Testis (tissue), 3 donors: Measurements from ENCODE around the gene PSAP. TPM values are rescaled to one million over a fixed set of nuclear protein-coding genes. Genes with fewer than 3 reads are reported as not detected.

Experiments
- DNase-seq: peaks from one replicate; pipeline ENCODE4 v3.0.0-alpha.2; 2019
- H3K27ac ChIP-seq, 2 donors: fragments of 200-600 bp; sonication (generic); one replicate each; pipeline ENCODE4 v1.5.1; 2019
- H3K27me3 ChIP-seq: fragments of 200-600 bp; sonication (generic); one replicate; pipeline ENCODE4 v1.5.1; 2019
- H3K36me3 ChIP-seq: fragments of 200-600 bp; sonication (generic); one replicate; pipeline ENCODE4 v1.5.1; 2017; ENCODE audit warnings: low read depth; ENCODE audit errors: missing control alignments
- H3K4me1 ChIP-seq: fragments of 200-600 bp; sonication (generic); one replicate; pipeline ENCODE4 v1.5.1; 2019
- H3K4me3 ChIP-seq, 2 donors: fragments of 200-600 bp; sonication (generic); one replicate each; pipeline ENCODE4 v1.5.1; 2017 to 2019
- H3K9me3 ChIP-seq: fragments of 200-600 bp; sonication (generic); one replicate; pipeline ENCODE4 v1.5.1; 2017
- POLR2A ChIP-seq: fragments of 450-650 bp; IDR thresholded peaks from one replicate; pipeline ENCODE4 v1.6.1; 2017; ENCODE audit warnings: antibody characterized with exemption, mild to moderate bottlenecking, moderate library complexity
- WGBS, 2 donors: methylation state at CpG; one replicate each; pipeline ENCODE4 v1.1.5; 2018; 5-methylcytosine and 5-hydroxymethylcytosine counted together
- intact Hi-C: fragments of 100-400 bp; cut with DNase I; formaldehyde crosslinking; loops from one replicate; pipeline ENCODE4 v1.15.1; 2023; ENCODE audit warnings: low total_unique reads
- polyA plus RNA-seq: library from polyadenylated mRNA; stranded (reverse); fragments of 350-450 nt; fragmentation: Illumina TruSeq; extraction: RNeasy Lipid Tissue Mini Kit (QIAGEN cat#74804); gene quantifications from one replicate; pipeline ENCODE4 v1.2.3, GENCODE V29; 2014; ENCODE audit warnings: low read depth, low replicate concordance; ENCODE audit not compliant: insufficient read depth
- total RNA-seq, 2 donors: library from RNA; depleted of rRNA; stranded (reverse); fragments of >200 nt; gene quantifications; one replicate each; pipeline ENCODE4 v1.2.3, GENCODE V29; 2016
- TF ChIP-seq, protein P1 (sequence below), 3 experiments: fragments of 450-650 bp in 2 of 3; fragments of 200-600 bp in 1 of 3; sonication (generic) in 1 of 3; IDR thresholded peaks; one replicate each; pipeline ENCODE4 v1.5.1; 2016 to 2019; ENCODE audit warnings: antibody characterized with exemption in 3 of 3, mild to moderate bottlenecking in 2 of 3, moderate library complexity in 1 of 3

The PSAP gene
- total and polyA plus RNA-seq, 3 donors from 2014 or later, result 1,011 to 1,399 (median 1,346) TPM

DNA sequence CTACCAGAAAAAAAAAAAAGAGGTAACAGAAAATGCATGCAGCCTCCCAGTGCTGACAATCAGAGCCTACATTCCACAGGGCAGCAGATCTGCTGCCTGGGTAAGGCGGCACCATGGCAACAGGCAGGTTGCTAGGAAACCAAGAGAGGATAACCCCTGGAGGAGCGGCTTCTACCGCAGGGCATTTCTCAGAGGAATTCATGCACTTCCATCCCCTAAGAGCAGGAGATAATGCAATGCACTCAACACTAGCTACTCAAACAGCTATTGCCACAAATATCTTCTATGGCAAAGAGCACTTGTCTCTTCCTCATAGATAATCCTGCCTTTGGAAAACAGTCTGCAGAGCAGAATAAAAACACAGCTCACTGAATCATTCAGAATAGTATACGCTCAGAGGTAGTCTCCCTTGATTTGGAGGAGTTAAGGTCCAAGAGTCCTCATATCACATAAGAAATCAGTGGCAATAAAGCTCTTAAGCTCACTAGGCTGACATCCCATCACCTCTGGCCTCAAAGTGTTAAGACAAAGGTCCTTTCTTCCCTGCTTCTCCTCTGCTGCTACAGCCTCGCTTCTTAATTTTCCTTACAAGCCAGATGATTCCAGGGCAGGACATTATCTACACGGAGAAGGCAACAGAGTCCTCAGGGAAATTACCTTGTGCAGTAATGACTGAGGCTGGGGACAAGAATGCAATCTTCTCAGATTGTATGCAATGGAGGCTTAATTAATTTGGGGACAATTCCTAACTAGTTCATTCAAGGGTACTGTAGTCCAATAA lies 10.7 kb downstream of the PSAP start:
- WGBS, 2 donors, result 39 to 58% methylated on average over 6 of the region's 6 CpGs
- Histone ChIP-seq H3K9me3 (no peaks in the 10 kb centered on the region), H3K36me3 (no peaks in the 10 kb centered on the region), H3K27ac (no peak overlapping the region), H3K4me3 (no peak overlapping the region), H3K27me3 (no peaks in the 10 kb centered on the region), H3K4me1 (peaks cover 63% of the 10 kb centered on the region)
- intact Hi-C loops, result no loop called here
- peak; percentile 94 for DNase-seq
- TF ChIP-seq, protein P1, sequence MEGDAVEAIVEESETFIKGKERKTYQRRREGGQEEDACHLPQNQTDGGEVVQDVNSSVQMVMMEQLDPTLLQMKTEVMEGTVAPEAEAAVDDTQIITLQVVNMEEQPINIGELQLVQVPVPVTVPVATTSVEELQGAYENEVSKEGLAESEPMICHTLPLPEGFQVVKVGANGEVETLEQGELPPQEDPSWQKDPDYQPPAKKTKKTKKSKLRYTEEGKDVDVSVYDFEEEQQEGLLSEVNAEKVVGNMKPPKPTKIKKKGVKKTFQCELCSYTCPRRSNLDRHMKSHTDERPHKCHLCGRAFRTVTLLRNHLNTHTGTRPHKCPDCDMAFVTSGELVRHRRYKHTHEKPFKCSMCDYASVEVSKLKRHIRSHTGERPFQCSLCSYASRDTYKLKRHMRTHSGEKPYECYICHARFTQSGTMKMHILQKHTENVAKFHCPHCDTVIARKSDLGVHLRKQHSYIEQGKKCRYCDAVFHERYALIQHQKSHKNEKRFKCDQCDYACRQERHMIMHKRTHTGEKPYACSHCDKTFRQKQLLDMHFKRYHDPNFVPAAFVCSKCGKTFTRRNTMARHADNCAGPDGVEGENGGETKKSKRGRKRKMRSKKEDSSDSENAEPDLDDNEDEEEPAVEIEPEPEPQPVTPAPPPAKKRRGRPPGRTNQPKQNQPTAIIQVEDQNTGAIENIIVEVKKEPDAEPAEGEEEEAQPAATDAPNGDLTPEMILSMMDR (IDR thresholded peaks at IDR 0.05), result no peak
- no peak for TF ChIP-seq POLR2A

DNA sequence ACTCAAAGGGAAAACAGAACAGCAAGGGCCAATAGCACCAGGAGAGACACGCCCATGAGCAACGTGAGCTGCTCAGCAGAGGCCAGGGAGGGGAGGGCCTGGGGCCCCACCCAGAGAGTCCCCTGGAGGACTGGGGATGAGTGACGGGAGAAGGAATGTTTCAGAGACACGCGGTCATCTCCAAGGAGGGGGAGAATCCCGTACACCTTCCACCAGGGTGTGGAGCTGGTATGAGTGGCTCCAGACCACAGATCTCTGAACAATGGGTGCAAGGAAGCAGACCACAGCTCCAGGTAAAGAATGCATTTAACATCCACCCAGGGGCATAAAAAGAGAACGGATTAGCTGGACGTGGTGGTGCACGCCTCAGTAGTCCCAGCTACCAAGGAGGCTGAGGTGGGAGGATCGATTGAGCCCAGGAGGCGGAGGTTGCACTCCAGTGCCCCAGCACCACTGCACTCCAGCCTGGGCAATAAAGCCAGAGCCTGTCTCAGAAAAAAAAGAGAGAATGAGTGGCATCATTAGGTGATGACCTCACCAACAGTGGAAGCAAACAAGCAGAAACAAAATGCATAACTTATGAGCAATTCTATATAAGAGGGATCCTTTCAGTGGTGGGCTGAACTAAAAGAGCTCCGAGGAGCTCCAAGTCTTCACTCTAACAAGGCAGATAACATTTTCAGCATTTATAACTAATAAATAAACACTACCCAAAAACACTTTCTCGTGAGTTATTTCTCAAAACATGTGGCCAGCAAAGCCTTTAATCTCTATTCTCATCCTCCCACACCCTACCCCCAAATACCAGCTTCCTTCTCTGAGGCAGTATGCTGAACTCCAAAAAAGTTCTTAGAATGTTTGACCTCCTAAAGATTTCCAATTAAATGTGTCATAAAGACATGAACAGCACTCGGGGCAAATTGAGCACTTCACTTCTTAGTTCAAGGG lies 12.5 kb downstream of the PSAP start:
- intact Hi-C loops, result no loop called here
- peaks cover 62% of the 10 kb centered on the region for H3K4me1 ChIP-seq
- no peaks in the 10 kb centered on the region for H3K36me3 ChIP-seq
- no peak overlapping the region for H3K4me3 ChIP-seq
- TF ChIP-seq POLR2A, result no peak
- TF ChIP-seq, protein P1 (IDR thresholded peaks at IDR 0.05), result no peak
- no peaks in the 10 kb centered on the region for H3K27me3 ChIP-seq
- DNase-seq, result no peak
- peak overlapping the region in 1 of 2 donors; percentile 36 for H3K27ac ChIP-seq
- H3K9me3 ChIP-seq, result no peaks in the 10 kb centered on the region
- 53 to 68% methylated on average over 13 to 14 of the region's 14 CpGs for whole genome bisulfite sequencing, 2 donors

DNA sequence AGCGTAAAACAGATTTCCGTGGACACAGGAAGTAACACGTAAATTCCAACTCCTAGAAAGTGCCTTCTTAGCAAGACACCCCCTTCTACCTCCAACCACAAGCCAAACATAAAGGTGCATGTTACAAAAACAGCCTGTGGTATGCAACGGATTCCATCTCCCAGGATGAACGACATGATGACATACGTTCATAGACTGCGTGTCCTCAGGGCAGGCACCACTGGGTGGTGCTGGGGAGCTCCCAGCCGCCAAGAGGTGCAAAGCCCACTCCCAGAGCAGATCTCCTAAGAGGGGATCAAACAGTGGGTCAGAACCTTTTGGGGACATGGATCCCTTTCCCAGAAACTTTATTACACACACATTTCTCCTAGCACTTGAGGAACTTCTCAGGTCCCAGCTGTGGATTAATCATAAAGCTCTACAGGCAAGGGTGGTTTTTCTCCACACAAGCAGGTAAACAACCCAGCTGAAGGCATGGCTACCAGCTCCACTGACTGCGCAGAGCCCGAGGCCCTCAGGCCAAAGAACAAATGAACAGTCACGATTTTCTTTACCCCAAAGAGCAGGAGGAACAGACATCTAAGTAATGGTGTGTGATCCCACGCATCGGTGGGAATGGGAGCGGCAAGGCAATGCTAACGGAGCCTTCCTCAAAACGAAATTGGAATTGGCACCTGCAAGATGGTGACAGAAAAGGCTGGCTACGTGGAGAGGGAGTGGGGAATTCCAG lies 13.8 kb downstream of the PSAP start:
- no peaks in the 10 kb centered on the region for H3K36me3 ChIP-seq
- no peaks in the 10 kb centered on the region for H3K9me3 ChIP-seq
- no peaks in the 10 kb centered on the region for H3K27me3 ChIP-seq
- DNase-seq, result no peak
- peak overlapping the region; percentile 22 to 74 for H3K27ac ChIP-seq
- intact Hi-C loops, result no loop called here
- TF ChIP-seq, protein P1 (IDR thresholded peaks at IDR 0.05), result peak in 1 of 3 experiments; percentile 10
- no peak for TF ChIP-seq POLR2A
- WGBS, 2 donors, result 70 to 72% methylated on average over 17 of the region's 17 CpGs
- H3K4me3 ChIP-seq, result no peak overlapping the region
- H3K4me1 ChIP-seq, result peaks cover 62% of the 10 kb centered on the region

DNA sequence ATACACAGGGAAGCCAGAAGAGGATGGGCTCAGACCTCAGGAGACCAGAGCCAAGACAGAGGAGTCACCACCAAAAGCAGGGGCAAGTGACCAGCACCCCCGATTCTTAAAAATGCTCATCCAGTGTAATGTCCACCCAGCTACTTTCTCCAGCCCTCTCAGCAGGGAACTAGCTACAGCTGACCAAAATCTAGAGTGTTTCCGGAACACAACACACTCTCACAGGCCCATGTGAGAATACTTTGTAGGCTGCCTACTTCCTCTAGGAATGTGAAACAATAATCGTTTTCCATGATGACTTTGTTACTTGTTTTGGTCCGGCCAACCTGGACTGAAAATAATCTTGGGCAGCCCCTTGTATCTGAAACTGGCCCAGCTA lies 14.5 kb downstream of the PSAP start:
- no peak for DNase-seq
- Histone ChIP-seq H3K4me1 (peaks cover 62% of the 10 kb centered on the region), H3K36me3 (no peaks in the 10 kb centered on the region), H3K4me3 (no peak overlapping the region), H3K27ac (peak overlapping the region in 1 of 2 donors; percentile 74), H3K27me3 (no peaks in the 10 kb centered on the region), H3K9me3 (no peaks in the 10 kb centered on the region)
- TF ChIP-seq POLR2A, result no peak
- TF ChIP-seq, protein P1 (IDR thresholded peaks at IDR 0.05), result no peak
- 40 to 42% methylated on average over 4 of the region's 4 CpGs for WGBS, 2 donors
- intact Hi-C loops, result no loop called here
